SJCRH30 (cell line): ENCODE results near the gene TADA2A. TPM values are rescaled to one million over a fixed set of nuclear protein-coding genes. Genes with fewer than 3 reads are reported as not detected.
"Not testable (repeated sequence)": the region's sequence is repeated elsewhere in the genome, so short reads cannot be mapped to it uniquely, and the experiment has no call there.

Source experiments
- DNase-seq, 2 experiments: peaks; one replicate each; pipeline ENCODE4 v3.0.0-alpha.2; 2015 to 2020
- H3K27ac ChIP-seq: fragments of 250-450 bp; sonication (Bioruptor Pico); 2 replicates; pipeline ENCODE4 v1.5.1; 2020; ENCODE audit warnings: mild to moderate bottlenecking, moderate library complexity
- H3K27me3 ChIP-seq: fragments of 250-450 bp; sonication (Bioruptor Pico); 2 replicates; pipeline ENCODE4 v1.5.1; 2020; ENCODE audit warnings: mild to moderate bottlenecking, moderate library complexity
- H3K36me3 ChIP-seq: fragments of 250-450 bp; sonication (Bioruptor Pico); 2 replicates; pipeline ENCODE4 v1.5.1; 2020; ENCODE audit warnings: mild to moderate bottlenecking, moderate library complexity
- H3K4me1 ChIP-seq: fragments of 250-450 bp; sonication (Bioruptor Pico); 2 replicates; pipeline ENCODE4 v1.5.1; 2020; ENCODE audit warnings: mild to moderate bottlenecking, moderate library complexity
- H3K4me3 ChIP-seq: fragments of 250-450 bp; sonication (Bioruptor Pico); 2 replicates; pipeline ENCODE4 v1.5.1; 2020; ENCODE audit warnings: mild to moderate bottlenecking, moderate library complexity
- H3K9me3 ChIP-seq: fragments of 250-450 bp; sonication (Bioruptor Pico); replicated peaks from 2 replicates; pipeline ENCODE4 v1.5.1; 2020; ENCODE audit warnings: mild to moderate bottlenecking, moderate library complexity
- total RNA-seq: library from RNA; depleted of rRNA; stranded (reverse); fragments of >200 nt; shearing (Covaris generic); gene quantifications from 2 replicates; pipeline ENCODE4 v1.2.3, GENCODE V29; 2014

Gene TADA2A
- total RNA-seq, 1 experiment from 2014 or later: 32.1 TPM

DNA sequence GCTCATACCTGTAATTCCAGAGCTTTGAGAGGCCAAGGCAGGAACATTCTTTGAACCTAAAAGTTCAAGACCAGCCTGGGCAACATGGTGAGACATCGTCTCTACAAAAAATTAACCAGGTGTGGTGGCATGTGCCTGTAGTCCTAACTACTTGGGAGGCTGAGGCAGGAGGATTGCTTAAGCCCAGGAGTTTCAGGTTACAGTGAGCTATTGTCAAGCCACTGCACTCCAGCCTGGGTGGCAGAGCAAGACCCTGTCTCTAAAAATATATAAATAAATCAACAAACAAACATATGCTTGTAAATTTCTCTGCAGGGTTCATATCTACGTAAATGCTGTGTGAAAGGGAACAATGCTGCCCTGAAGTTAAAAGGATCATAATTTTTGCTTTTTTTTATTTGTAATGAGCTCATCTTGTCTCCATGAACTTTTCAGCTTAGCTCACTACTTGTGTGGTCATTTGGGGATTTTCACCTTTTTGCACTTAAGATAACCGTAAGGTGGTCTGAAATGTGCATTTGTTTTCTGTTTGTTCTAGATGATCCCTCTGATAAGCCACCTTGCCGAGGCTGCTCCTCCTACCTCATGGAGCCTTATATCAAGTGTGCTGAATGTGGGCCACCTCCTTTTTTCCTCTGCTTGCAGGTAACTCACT is 16.4 kb downstream of the TADA2A start:
- H3K9me3 ChIP-seq: no peaks in the 10 kb centered on the region
- no peak overlapping the region for H3K27ac ChIP-seq
- no peaks in the 10 kb centered on the region for H3K27me3 ChIP-seq
- DNase-seq: peak in 1 of 2 experiments; percentile 33
- no peaks in the 10 kb centered on the region; the same call in 1 of the 2 replicates for H3K4me1 ChIP-seq
- no peak overlapping the region for H3K4me3 ChIP-seq
- peaks cover 51% of the 10 kb centered on the region for H3K36me3 ChIP-seq

DNA sequence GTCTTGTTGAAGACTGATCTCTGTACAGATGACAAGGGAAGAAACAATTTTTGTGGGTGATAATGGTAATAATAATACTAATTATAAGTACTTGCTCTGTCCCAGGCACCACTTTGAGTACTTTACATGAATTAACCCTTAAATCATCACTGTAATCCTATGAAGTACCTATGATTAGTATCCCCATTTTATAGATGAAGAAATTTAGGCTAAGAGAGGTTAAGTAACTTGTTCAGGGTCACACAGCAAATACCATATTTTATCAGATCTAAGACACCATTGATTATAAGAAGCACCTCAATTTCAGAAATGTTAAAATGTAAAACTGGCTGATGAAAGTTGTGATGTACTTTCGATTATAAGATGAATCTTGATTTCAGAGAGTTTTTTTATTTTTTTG is 18.6 kb downstream of the TADA2A start:
- H3K27ac ChIP-seq: no peak overlapping the region
- H3K4me1 ChIP-seq: no peaks in the 10 kb centered on the region; the same call in 1 of the 2 replicates
- H3K27me3 ChIP-seq: no peaks in the 10 kb centered on the region
- peaks cover 41% of the 10 kb centered on the region for H3K36me3 ChIP-seq
- no peak overlapping the region for H3K4me3 ChIP-seq
- no peaks in the 10 kb centered on the region for H3K9me3 ChIP-seq
- DNase-seq: no peak

DNA sequence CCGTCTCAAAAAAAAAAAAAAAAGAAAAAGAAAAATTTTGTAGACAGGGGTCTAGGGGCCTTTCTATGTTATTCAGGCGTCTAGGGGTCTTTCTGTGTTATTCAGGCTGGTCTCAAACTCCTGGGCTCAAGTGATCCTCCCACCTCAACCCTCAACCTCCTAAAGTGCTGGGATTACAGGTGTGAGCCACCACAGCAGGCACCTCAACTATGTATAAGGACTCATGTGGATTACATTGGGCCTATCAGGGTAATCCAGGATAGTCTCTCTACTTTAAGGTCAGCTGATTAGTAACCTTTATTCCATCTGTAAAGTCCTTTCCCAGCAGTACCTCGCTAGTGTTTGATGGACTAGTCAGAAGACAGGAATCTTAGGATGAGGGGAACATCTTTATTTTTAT is 22.4 kb downstream of the TADA2A start:
- no peaks in the 10 kb centered on the region for H3K9me3 ChIP-seq
- H3K4me1 ChIP-seq: no peaks in the 10 kb centered on the region

DNA sequence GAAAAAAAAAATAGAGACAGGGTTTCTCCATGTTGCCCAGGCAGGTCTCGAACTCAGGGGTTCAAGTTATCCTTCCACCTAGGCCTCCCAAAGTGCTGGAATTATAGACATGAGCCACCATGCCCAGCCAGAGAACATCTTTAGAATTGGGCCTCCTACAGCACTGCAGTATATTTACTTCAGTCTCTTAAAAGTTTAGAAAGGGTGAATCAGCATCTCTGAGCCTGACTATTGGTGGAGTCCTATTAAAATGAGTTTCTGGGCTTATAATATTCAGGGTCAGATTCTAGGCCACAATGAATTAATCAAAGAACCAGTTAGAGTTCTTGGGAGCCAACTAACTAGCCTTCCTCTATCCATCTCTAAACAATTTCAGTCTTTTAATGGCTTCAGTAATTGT is 22.8 kb downstream of the TADA2A start:
- Histone ChIP-seq H3K36me3 (peaks cover 47% of the 10 kb centered on the region), H3K27me3 (no peaks in the 10 kb centered on the region), H3K27ac (no peak overlapping the region), H3K4me1 (no peaks in the 10 kb centered on the region), H3K4me3 (no peak overlapping the region), H3K9me3 (no peaks in the 10 kb centered on the region)
- no peak for DNase-seq

More for the DNA sequence above, 22.4 kb downstream of the TADA2A start:
- peaks cover 49% of the 10 kb centered on the region for H3K36me3 ChIP-seq
- H3K4me3 ChIP-seq: no peak overlapping the region
- no peak for DNase-seq
- no peak overlapping the region for H3K27ac ChIP-seq
- no peaks in the 10 kb centered on the region for H3K27me3 ChIP-seq

GRCh38 chr17:37430051-37430627 is 23.5 kb downstream of the TADA2A start:
- Histone ChIP-seq H3K9me3 (no peaks in the 10 kb centered on the region), H3K27me3 (no peaks in the 10 kb centered on the region), H3K4me1 (no peaks in the 10 kb centered on the region), H3K36me3 (peaks cover 44% of the 10 kb centered on the region), H3K4me3 (no peak overlapping the region), H3K27ac (no peak overlapping the region)
- no peak for DNase-seq

GRCh38 chr17:37432671-37433070 is 26.0 kb downstream of the TADA2A start:
- Histone ChIP-seq H3K27ac (no peak overlapping the region), H3K4me1 (no peaks in the 10 kb centered on the region), H3K9me3 (no peaks in the 10 kb centered on the region), H3K4me3 (no peak overlapping the region), H3K27me3 (no peaks in the 10 kb centered on the region), H3K36me3 (peaks cover 30% of the 10 kb centered on the region)
- no peak for DNase-seq

DNA sequence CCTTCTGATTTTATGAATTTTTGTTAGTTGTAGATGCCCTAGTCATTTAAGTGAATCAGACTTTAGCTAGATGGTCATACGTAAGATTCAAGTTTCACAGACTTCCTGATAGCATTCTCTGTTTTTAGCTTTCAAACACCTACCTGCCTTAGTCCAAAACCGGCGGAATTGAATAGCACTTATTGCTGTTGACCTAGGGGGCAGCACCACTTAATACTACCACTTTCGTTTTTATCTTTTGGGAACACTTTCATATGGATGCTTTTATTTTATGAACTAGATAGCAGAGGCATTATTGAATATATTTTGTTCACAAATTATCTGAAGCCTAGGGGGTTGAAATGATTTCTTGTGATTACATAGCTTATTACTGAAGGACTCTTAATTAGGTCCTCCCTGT is 31.5 kb downstream of the TADA2A start:
- Histone ChIP-seq H3K4me3 (no peak overlapping the region), H3K36me3 (peaks cover 55% of the 10 kb centered on the region), H3K9me3 (no peaks in the 10 kb centered on the region), H3K4me1 (no peaks in the 10 kb centered on the region), H3K27ac (no peak overlapping the region), H3K27me3 (no peaks in the 10 kb centered on the region)
- DNase-seq: no peak

GRCh38 chr17:37440424-37440823 is 33.7 kb downstream of the TADA2A start:
- H3K9me3 ChIP-seq: no peaks in the 10 kb centered on the region
- H3K36me3 ChIP-seq: peaks cover 63% of the 10 kb centered on the region
- no peaks in the 10 kb centered on the region for H3K27me3 ChIP-seq
- DNase-seq: no peak
- H3K4me3 ChIP-seq: no peak overlapping the region
- H3K27ac ChIP-seq: no peak overlapping the region
- H3K4me1 ChIP-seq: no peaks in the 10 kb centered on the region

DNA sequence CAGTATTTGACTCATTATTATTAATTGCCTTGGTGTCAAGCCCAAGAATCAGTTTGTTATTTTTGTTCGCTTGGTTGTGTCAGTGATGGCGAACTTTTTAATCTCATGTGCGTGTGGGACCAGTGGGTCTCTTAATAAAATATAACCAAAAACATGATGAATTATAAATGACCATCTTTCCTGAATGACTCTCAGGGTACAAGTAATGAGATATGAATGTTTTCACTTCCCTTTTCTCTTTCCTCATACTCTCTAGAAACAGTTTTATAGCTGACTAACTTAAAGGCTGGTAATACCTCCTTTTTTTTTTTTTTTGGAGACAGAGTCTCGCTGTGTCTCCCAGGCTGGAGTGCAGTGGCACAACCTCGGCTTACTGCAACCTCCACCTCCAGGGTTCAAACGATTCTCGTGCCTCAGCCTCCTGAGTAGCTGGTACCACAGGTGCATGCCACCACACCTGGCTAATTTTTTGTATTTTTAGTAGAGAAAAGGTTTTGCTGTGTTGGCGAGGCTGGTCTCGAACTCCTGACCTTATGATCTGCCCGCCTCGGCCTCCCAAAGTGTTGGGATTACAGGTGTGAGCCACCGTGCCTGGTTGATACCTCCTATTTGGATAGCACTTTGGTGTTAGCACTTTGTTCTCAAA is 34.8 kb downstream of the TADA2A start:
- H3K4me1 ChIP-seq, H3K9me3 ChIP-seq, H3K27ac ChIP-seq, H3K4me3 ChIP-seq, H3K27me3 ChIP-seq, DNase-seq: not testable (repeated sequence)
- peaks cover 65% of the 10 kb centered on the region for H3K36me3 ChIP-seq

- Histone ChIP-seq H3K27ac (no peak overlapping the region), H3K4me1 (no peaks in the 10 kb centered on the region; the same call in 1 of the 2 replicates), H3K36me3 (peaks cover 59% of the 10 kb centered on the region), H3K9me3 (no peaks in the 10 kb centered on the region; the same call in 1 of the 2 replicates), H3K27me3 (no peaks in the 10 kb centered on the region), H3K4me3 (no peak overlapping the region)
- DNase-seq: no peak
Observed at GRCh38 chr17:37446027-37446426, 39.3 kb downstream of the TADA2A start.

DNA sequence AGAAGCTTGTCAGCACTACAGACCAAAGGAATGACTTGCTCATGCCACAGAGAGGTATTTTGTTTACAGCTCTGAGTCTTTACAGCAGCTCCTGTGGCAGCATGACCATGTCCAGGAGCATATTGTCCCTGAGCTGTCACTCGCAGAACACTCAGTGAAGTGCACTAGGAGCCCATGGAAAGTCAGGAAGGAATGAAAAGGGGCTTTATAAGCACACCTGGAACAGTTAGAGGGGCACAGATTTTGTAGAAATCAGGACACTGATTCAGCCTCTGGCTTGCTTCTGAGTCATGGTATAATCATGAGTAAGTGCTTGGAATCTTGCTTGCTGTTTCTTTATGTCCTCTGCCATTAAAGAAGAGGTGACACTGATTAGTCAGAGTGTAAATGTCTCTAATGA is 41.0 kb downstream of the TADA2A start:
- no peak for DNase-seq
- Histone ChIP-seq H3K4me3 (no peak overlapping the region), H3K27ac (no peak overlapping the region), H3K27me3 (no peaks in the 10 kb centered on the region), H3K9me3 (no peaks in the 10 kb centered on the region; the same call in 1 of the 2 replicates), H3K4me1 (no peaks in the 10 kb centered on the region; the same call in 1 of the 2 replicates), H3K36me3 (peaks cover 48% of the 10 kb centered on the region)

DNA sequence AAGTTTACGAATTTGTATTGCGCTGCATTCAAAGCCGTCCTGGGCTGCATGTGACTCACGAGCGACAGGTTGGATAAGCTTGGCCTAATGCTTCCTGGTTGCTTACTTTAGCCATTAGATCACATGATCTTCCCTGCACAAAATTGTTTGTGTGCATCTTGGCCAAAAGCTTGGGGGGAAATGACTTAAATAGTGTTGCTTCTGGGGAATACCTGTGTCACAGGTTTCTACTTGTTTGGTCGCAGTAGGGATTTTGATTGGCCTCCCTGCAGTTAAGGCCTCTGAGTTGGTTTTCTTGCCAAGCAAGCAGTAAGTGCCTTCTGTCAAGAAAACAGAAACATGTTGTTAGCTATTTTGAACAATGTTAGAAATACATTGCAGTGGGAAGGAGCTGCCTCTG is 43.4 kb downstream of the TADA2A start:
- Histone ChIP-seq H3K9me3 (no peaks in the 10 kb centered on the region; the same call in 1 of the 2 replicates), H3K27ac (no peak overlapping the region), H3K27me3 (no peaks in the 10 kb centered on the region), H3K4me1 (no peaks in the 10 kb centered on the region; the same call in 1 of the 2 replicates), H3K36me3 (peaks cover 31% of the 10 kb centered on the region), H3K4me3 (no peak overlapping the region)
- no peak for DNase-seq

DNA sequence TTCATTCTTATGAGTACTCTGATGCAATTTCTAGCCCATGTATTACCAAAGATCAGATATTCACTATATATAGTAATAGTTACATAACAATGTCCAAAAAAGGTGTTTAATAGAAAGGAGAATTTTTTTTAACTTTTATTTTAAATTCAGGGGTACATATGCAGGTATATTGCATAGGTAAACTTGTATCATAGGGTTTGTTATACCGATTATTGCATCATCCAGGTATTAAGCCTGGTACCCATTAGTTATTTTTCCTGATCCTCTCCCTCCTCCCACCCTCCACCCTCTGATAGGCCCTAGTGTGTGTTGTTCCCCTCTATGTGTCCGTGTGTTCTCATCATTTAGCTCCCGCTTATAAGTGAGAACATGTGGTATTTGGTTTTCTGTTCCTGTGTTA is 51.1 kb downstream of the TADA2A start:
- not testable (repeated sequence) for H3K36me3 ChIP-seq, H3K27ac ChIP-seq, H3K27me3 ChIP-seq, H3K9me3 ChIP-seq, H3K4me3 ChIP-seq, DNase-seq, H3K4me1 ChIP-seq

GRCh38 chr17:37458805-37459204 is 52.1 kb downstream of the TADA2A start:
- Histone ChIP-seq H3K36me3 (peaks cover 11% of the 10 kb centered on the region), H3K27ac (no peak overlapping the region), H3K4me1 (no peaks in the 10 kb centered on the region), H3K9me3 (no peaks in the 10 kb centered on the region), H3K4me3 (no peak overlapping the region), H3K27me3 (no peaks in the 10 kb centered on the region)
- no peak for DNase-seq

GRCh38 chr17:37461668-37462067 is 55.0 kb downstream of the TADA2A start:
- peaks cover 15% of the 10 kb centered on the region for H3K36me3 ChIP-seq
- no peak overlapping the region for H3K4me3 ChIP-seq
- H3K27me3 ChIP-seq: no peaks in the 10 kb centered on the region
- H3K9me3 ChIP-seq: no peaks in the 10 kb centered on the region
- H3K27ac ChIP-seq: no peak overlapping the region
- DNase-seq: no peak
- no peaks in the 10 kb centered on the region for H3K4me1 ChIP-seq
